Heart right ventricle (tissue), 16 donors: ENCODE data around the gene LAIR2. TPM values are rescaled to one million over a fixed set of nuclear protein-coding genes. Genes with fewer than 3 reads are reported as not detected.

Experiments
- ATAC-seq, 8 donors: fragments of 200-7000 bp; cut with Tn5 transposase; one replicate each; pipeline ENCODE4 v1.9.1; 2020; ENCODE audit warnings: mild to moderate bottlenecking in 8 of 8, moderate library complexity in 8 of 8, moderate number of reproducible peaks in 1 of 8
- DNase-seq, 2 donors: peaks; one replicate each; pipeline ENCODE4 v3.0.0-alpha.2; 2020
- H3K27ac ChIP-seq, 10 donors: fragments of 200-600 bp; sonication (generic) in 2 of 10; one replicate each; pipeline versions ENCODE4 v1.5.0 to v1.8.0; 2020 to 2022; ENCODE audit warnings: mild to moderate bottlenecking in 3 of 10
- H3K27me3 ChIP-seq, 7 donors: fragments of 200-600 bp; one replicate each; pipeline ENCODE4 v1.8.0; 2021 to 2022; ENCODE audit warnings: mild to moderate bottlenecking in 2 of 7
- H3K36me3 ChIP-seq, 9 donors: fragments of 200-600 bp; sonication (generic) in 1 of 9; one replicate each; pipeline versions ENCODE4 v1.5.0 to v1.8.0; 2020 to 2022; ENCODE audit warnings: mild to moderate bottlenecking in 2 of 9
- H3K4me1 ChIP-seq, 9 donors: fragments of 200-600 bp; sonication (generic) in 1 of 9; one replicate each; pipeline versions ENCODE4 v1.5.0 to v1.8.0; 2020 to 2022; ENCODE audit warnings: mild to moderate bottlenecking in 4 of 9
- H3K4me3 ChIP-seq, 10 donors: fragments of 200-600 bp; sonication (generic) in 2 of 10; one replicate each; pipeline versions ENCODE4 v1.5.0 to v1.8.0; 2020 to 2022; ENCODE audit warnings: mild to moderate bottlenecking in 7 of 10, moderate library complexity in 2 of 10
- H3K9me3 ChIP-seq, 11 donors: fragments of 200-600 bp in 10 of 11; sonication (generic) in 2 of 11; one replicate each; pipeline versions ENCODE4 v1.5.0 to v1.8.0; 2013 to 2022; ENCODE audit warnings: mild to moderate bottlenecking in 2 of 11, control low read depth in 1 of 11, moderate library complexity in 1 of 11
- WGBS, 2 donors: extraction: QIAGEN DNeasy Blood & Tissue Kit; methylation state at CpG; one replicate each; pipeline ENCODE4 v1.1.7; 2013; ENCODE audit warnings: inconsistent platforms in 1 of 2; 5-methylcytosine and 5-hydroxymethylcytosine counted together
- intact Hi-C, 10 donors: fragments of 100-400 bp; cut with DNase I; formaldehyde crosslinking; loops; one replicate each; pipeline versions ENCODE4 v1.11.1 to v1.14.2; 2022
- polyA plus RNA-seq, 2 donors: library from polyadenylated mRNA; stranded (reverse); fragments of 200-250 nt; gene quantifications; one replicate each; pipeline ENCODE4 v1.2.3, GENCODE V29; 2013
- total RNA-seq, 10 donors: library from RNA; stranded (reverse); fragmentation: NEBNext Ultra II Directional in 3 of 10; extraction: Animal tissue kit (Norgen Biotek cat#: 25700) in 3 of 10; gene quantifications; one replicate each; pipeline versions ENCODE4 v1.2.1 to v1.2.4, GENCODE V29; 2021 to 2023
- TF ChIP-seq, protein P1 (sequence below), 9 donors: fragments of 200-600 bp; sonication (generic) in 2 of 9; IDR thresholded peaks; one replicate each; pipeline versions ENCODE4 v1.5.0 to v1.8.0; 2021 to 2022; ENCODE audit warnings: antibody characterized with exemption in 9 of 9, mild to moderate bottlenecking in 5 of 9, moderate library complexity in 1 of 9
- donor health status: Arrhythmogenic right ventricular cardiomyopathy.
- donor health status: ischemic (EF 13 %, LVEDD 7.1; RV severe dilation, severe dysfunction).
- donor health status: healthy with polysubstance abuse.
- donor health status: DM: no; HTN: yes; CAD: no.
- donor health status: DM: no; HTN: no; CAD: no.
- donor health status: ischemic (EF 25% LVEDD 6.9; RV normal size, moderate dysfunction).
- donor health status: ischemic (EF 25% LVEDD 5.7; RV mildly dilated, moderate dysfunction).
- donor health status: healthy.
- donor health status: DM: yes; HTN: yes; CAD: no.
- donor health status: Ischemic cardiomyopathy.
- donor health status: ischemic (EF 35%, LVEDD 5.7; RV mildly dilated, moderate dysfunction).
- donor health status: nonischemic (EF 11% LVEDD 7.7; RV severe dilation, severe dysfunction).
- donor health status: DM: yes; HTN: yes; CAD: no.
- donor health status: PGD.
- donor health status: ischemic (EF 29% LVEDD 5.4; RV normal size, mild dysfunction).
- donor health status: nonischemic (EF 23%, LVEDD 6.1; RV moderate dilation, normal function).

The LAIR2 gene
- total and polyA plus RNA-seq, 12 donors, result 0.76 to 2.5 TPM; not detected in 10

DNA sequence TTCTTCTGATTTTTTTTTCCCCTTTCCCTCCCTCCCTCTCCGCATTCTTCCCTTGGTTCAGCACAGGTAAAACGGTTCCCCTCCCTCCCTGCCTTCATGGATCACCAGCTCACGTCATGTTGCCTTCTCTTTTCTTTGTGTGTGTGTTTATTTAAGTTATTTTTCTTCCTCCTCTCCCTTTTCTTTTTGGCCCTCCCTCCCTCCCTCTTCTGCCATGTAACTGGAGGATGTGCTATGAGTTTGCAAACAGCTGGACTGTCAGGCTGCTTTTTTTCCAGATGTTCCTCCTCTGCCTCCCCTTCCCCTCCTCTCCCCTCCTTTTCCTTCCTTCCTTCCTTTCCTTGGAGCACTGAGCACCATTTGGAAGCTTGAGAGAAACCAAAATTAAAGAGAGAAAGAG, 41.0 kb upstream of the LAIR2 start:
- Histone ChIP-seq H3K4me1 (peaks cover 11 to 54% (median 45%) of the 10 kb centered on the region in 9 donors), H3K27ac (peak overlapping the region in 8 of 10 donors; percentile 96 to 100 (median 99)), H3K9me3 (no peaks in the 10 kb centered on the region), H3K36me3 (peaks cover 4 to 59% (median 54%) of the 10 kb centered on the region in 9 donors), H3K27me3 (peaks cover 0 to 14% (median 0%) of the 10 kb centered on the region in 7 donors), H3K4me3 (peak overlapping the region in 2 of 10 donors; percentile 69 to 73)
- no peak for DNase-seq
- WGBS, 2 donors, result 58 to 61% methylated on average over 3 of the region's 3 CpGs
- intact Hi-C loops, result loop anchor here in 2 of 10 donors (2.0 kb wide), 1 partner anchor 13 kb away; the partner anchor contains the start of gene LENG8 (in 2 of the 2)
- no peak for ATAC-seq
- TF ChIP-seq, protein P1, sequence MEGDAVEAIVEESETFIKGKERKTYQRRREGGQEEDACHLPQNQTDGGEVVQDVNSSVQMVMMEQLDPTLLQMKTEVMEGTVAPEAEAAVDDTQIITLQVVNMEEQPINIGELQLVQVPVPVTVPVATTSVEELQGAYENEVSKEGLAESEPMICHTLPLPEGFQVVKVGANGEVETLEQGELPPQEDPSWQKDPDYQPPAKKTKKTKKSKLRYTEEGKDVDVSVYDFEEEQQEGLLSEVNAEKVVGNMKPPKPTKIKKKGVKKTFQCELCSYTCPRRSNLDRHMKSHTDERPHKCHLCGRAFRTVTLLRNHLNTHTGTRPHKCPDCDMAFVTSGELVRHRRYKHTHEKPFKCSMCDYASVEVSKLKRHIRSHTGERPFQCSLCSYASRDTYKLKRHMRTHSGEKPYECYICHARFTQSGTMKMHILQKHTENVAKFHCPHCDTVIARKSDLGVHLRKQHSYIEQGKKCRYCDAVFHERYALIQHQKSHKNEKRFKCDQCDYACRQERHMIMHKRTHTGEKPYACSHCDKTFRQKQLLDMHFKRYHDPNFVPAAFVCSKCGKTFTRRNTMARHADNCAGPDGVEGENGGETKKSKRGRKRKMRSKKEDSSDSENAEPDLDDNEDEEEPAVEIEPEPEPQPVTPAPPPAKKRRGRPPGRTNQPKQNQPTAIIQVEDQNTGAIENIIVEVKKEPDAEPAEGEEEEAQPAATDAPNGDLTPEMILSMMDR (IDR thresholded peaks at IDR 0.05), result no peak

- Histone ChIP-seq H3K27me3 (peaks cover 0 to 14% (median 0%) of the 10 kb centered on the region in 7 donors), H3K9me3 (no peaks in the 10 kb centered on the region), H3K36me3 (peaks cover 4 to 53% (median 49%) of the 10 kb centered on the region in 9 donors), H3K27ac (peak overlapping the region; percentile 96 to 100 (median 98)), H3K4me1 (peaks cover 11 to 54% (median 45%) of the 10 kb centered on the region in 9 donors), H3K4me3 (peak overlapping the region in 9 of 10 donors; percentile 45 to 75 (median 69))
- DNase-seq, result no peak
- peak in 1 of 8 donors; percentile 0 for ATAC-seq
- WGBS, 2 donors, result 62 to 65% methylated on average over 15 of the region's 15 CpGs
- intact Hi-C loops, result loop anchor here in 2 of 10 donors (2.0 kb wide), 1 partner anchor 13 kb away; the partner anchor contains the start of gene LENG8 (in 2 of the 2)
- TF ChIP-seq, protein P1 (IDR thresholded peaks at IDR 0.05), result no peak
These were observed 40.5 kb upstream of the LAIR2 start for GRCh38 chr19:54462047-54462654.

- TF ChIP-seq, protein P1 (IDR thresholded peaks at IDR 0.05), result peak in 4 of 9 donors; percentile 35 to 46 (median 42)
- WGBS, 2 donors, result 4% methylated on average over 87 to 91 of the region's 91 CpGs
- H3K36me3 ChIP-seq, result peaks cover 4 to 51% (median 43%) of the 10 kb centered on the region in 9 donors
- peak overlapping the region; percentile 2 to 75 (median 68) for H3K4me3 ChIP-seq
- ATAC-seq, result peak; percentile 10 to 52 (median 30)
- peaks cover 11 to 54% (median 45%) of the 10 kb centered on the region in 9 donors for H3K4me1 ChIP-seq
- peak overlapping the region; percentile 96 to 100 (median 98) for H3K27ac ChIP-seq
- no peaks in the 10 kb centered on the region for H3K9me3 ChIP-seq
- H3K27me3 ChIP-seq, result peaks cover 0 to 18% (median 0%) of the 10 kb centered on the region in 7 donors
- intact Hi-C loops, result loop anchor here in 3 of 10 donors (1.0 to 2.0 kb wide), 2 partner anchors 14 kb away; partner anchors contain the start of gene LENG8 (in 3 of the 3)
- DNase-seq, result peak; percentile 65 to 77
These were observed 39.7 kb upstream of the LAIR2 start for GRCh38 chr19:54462655-54463530.
